ENCODE results near the gene MXD1. TPM values are rescaled to one million over a fixed set of nuclear protein-coding genes. Genes with fewer than 3 reads are reported as not detected.

Gene MXD1
- total and polyA plus RNA-seq, 2 donors (not counting 3 experiments of a cell fraction or from before 2014, with no cell fraction given): 6.7 to 10.6 TPM

DNA sequence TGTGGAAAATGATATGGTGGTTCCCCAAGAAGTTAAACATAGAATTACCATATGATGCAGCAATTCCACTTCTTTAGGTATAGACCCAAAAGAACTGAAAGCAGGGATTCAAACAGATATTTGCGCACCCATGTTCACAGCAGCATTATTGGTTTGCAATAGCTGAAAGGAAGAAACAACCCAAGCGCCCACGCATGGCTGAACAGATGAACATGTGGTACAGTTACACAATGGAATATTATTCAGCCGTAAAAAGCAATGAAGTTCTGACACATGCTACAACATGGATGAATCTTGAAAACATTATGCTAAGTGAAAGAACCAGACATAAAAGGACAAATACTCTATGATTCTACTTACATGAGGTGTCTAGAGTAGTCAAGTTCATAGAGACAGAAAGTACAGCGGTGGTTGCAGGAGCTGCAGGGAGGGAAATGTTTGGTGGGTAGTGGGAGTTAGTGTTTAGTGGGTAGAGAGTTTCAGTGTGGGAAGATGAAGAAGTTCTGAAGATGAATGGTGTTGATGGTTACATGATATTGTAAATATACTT is 73.3 kb downstream of the MXD1 start:
- no TSS peak for BruUV-seq (replicated peaks)
- no peak overlapping the region for H2AFZ ChIP-seq (ENCODE audit: low read depth, low read length)
- CTCF ChIA-PET: interaction anchor here (0.6 to 0.7 kb wide), 2 partner anchors 10 to 132 kb away, joined by 3 read pairs; no protein-coding TSS in a partner anchor
- H3K36me3 ChIP-seq (ENCODE audit: control insufficient read depth in 2 of 2, extremely low read depth in 1 of 2, insufficient read depth in 2 of 2, low read length in 2 of 2): no peaks in the 10 kb centered on the region
- dilution Hi-C loops (cut with MboI; ENCODE audit: extremely low pct_ligation_motif_present, low sequenced_read_pairs) (no loop called here), intact Hi-C loops (cut with micrococcal nuclease) (no loop called here)
- no peaks in the 10 kb centered on the region for H3K9me3 ChIP-seq (replicated peaks; ENCODE audit: control insufficient read depth, insufficient read depth, low read length)
- H3K9ac ChIP-seq (replicated peaks; ENCODE audit: extremely low read depth, insufficient read depth, low read length): no peak overlapping the region
- POLR2A ChIA-PET: no interaction called here
- FAIRE-seq: no peak
- no peak overlapping the region for H3K4me3 ChIP-seq (replicated peaks in 1 of 3; ENCODE audit: insufficient read depth in 1 of 3, low read depth in 1 of 3, low read length in 3 of 3)
- TF ChIP-seq POLR2A (IDR thresholded peaks at IDR 0.05; ENCODE audit: low read depth, low read length): no peak
- TF ChIP-seq, protein P1, sequence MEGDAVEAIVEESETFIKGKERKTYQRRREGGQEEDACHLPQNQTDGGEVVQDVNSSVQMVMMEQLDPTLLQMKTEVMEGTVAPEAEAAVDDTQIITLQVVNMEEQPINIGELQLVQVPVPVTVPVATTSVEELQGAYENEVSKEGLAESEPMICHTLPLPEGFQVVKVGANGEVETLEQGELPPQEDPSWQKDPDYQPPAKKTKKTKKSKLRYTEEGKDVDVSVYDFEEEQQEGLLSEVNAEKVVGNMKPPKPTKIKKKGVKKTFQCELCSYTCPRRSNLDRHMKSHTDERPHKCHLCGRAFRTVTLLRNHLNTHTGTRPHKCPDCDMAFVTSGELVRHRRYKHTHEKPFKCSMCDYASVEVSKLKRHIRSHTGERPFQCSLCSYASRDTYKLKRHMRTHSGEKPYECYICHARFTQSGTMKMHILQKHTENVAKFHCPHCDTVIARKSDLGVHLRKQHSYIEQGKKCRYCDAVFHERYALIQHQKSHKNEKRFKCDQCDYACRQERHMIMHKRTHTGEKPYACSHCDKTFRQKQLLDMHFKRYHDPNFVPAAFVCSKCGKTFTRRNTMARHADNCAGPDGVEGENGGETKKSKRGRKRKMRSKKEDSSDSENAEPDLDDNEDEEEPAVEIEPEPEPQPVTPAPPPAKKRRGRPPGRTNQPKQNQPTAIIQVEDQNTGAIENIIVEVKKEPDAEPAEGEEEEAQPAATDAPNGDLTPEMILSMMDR (IDR thresholded peaks at IDR 0.05; ENCODE audit: extremely low read depth in 1 of 2, insufficient read depth in 1 of 2, low read depth in 1 of 2, low read length in 2 of 2): no peak
- no peak for TF ChIP-seq POLR2AphosphoS5 (IDR thresholded peaks at IDR 0.05; ENCODE audit: insufficient read depth, low read depth, low read length)
- no peak for TF ChIP-seq EZH2 (IDR thresholded peaks at IDR 0.05; ENCODE audit: borderline replicate concordance, low read depth, low read length, severe bottlenecking)
- no peak for TF ChIP-seq FOS (IDR thresholded peaks at IDR 0.05; ENCODE audit: borderline replicate concordance, insufficient read depth, low read length)
- TF ChIP-seq JUN (IDR thresholded peaks at IDR 0.05; ENCODE audit: borderline replicate concordance, insufficient read depth, insufficient read length, low read depth): no peak
- H3K27ac ChIP-seq (ENCODE audit: insufficient read depth, low read depth, low read length): no peak overlapping the region
- H4K20me1 ChIP-seq (replicated peaks; ENCODE audit: control insufficient read depth, extremely low read depth, insufficient read depth, low read length): no peaks in the 10 kb centered on the region
- no peaks in the 10 kb centered on the region for H3K4me1 ChIP-seq (ENCODE audit: control insufficient read depth, extremely low read depth, insufficient read depth, low read length)
- DNase-seq (ENCODE audit: low read depth, low spot score): no peak
- no peaks in the 10 kb centered on the region for H3K79me2 ChIP-seq (ENCODE audit: control insufficient read depth, insufficient read depth, low read length)
- H3K9me1 ChIP-seq (replicated peaks; ENCODE audit: control insufficient read depth, extremely low read depth, insufficient read depth, low read length): no peaks in the 10 kb centered on the region
- H3K4me2 ChIP-seq (ENCODE audit: insufficient read depth, low read length): no peak overlapping the region
- no peaks in the 10 kb centered on the region for H3K27me3 ChIP-seq (ENCODE audit: control insufficient read depth in 2 of 2, insufficient read depth in 2 of 2, low read length in 2 of 2)

Data from endothelial cell of umbilical vein (primary cell).